H1 (cell line): Measurements from ENCODE around the gene SCYGR1. TPM values are rescaled to one million over a fixed set of nuclear protein-coding genes. Genes with fewer than 3 reads are reported as not detected.
"Not testable (repeated sequence)": the region's sequence is repeated elsewhere in the genome, so short reads cannot be mapped to it uniquely, and the experiment has no call there.

Experiments
- CTCF ChIA-PET: fragments of 300-600 bp; sonication (Branson Sonifier 250); formaldehyde crosslinking; loops from one replicate; lab custom pipeline; 2021; ENCODE audit not compliant: partially characterized antibody; lab: Charles Lee
- POLR2A ChIA-PET: fragments of 300-600 bp; sonication (Branson Sonifier 250); formaldehyde crosslinking; loops from one replicate; lab custom pipeline; 2021; ENCODE audit warnings: inconsistent platforms; ENCODE audit not compliant: partially characterized antibody; lab: Charles Lee
- DNase-seq, 2 experiments: peaks; one replicate each; pipeline versions ENCODE4 v3.0.0 to v3.0.0-alpha.2; 2010 to 2022; ENCODE audit warnings: low spot score in 2 of 2, low read depth in 1 of 2, mixed read lengths in 1 of 2
- FAIRE-seq: peaks from 2 replicates; lab custom pipeline; 2011; peaks lifted over from hg19 to GRCh38; lab: Jason Lieb, UNC
- H2AFZ ChIP-seq: 2 replicates; pipeline ENCODE4 v1.8.1; 2012; ENCODE audit warnings: low read length, inconsistent platforms
- H2AK5ac ChIP-seq: 2 replicates; pipeline ENCODE4 v1.6.1; 2013; ENCODE audit warnings: low read depth, low read length
- H2BK120ac ChIP-seq: replicated peaks from 2 replicates; pipeline ENCODE3; 2013; ENCODE audit warnings: low read depth, low read length, inconsistent platforms
- H2BK12ac ChIP-seq: 2 replicates; pipeline ENCODE4 v1.6.1; 2013; ENCODE audit warnings: low read depth, low read length
- H2BK15ac ChIP-seq: 2 replicates; pipeline ENCODE4 v1.6.1; 2013; ENCODE audit warnings: low read length
- H2BK20ac ChIP-seq: 2 replicates; pipeline ENCODE4 v1.6.1; 2013; ENCODE audit warnings: low read length
- H2BK5ac ChIP-seq: 2 replicates; pipeline ENCODE4 v1.6.1; 2013; ENCODE audit warnings: low read depth, low read length
- H3K14ac ChIP-seq: 2 replicates; pipeline ENCODE4 v1.6.1; 2013; ENCODE audit warnings: inconsistent platforms; ENCODE audit not compliant: insufficient read length
- H3K18ac ChIP-seq: 2 replicates; pipeline ENCODE4 v1.6.1; 2013; ENCODE audit warnings: low read length; ENCODE audit errors: extremely low read depth
- H3K23ac ChIP-seq: 2 replicates; pipeline ENCODE4 v1.6.1; 2013; ENCODE audit warnings: inconsistent platforms; ENCODE audit not compliant: insufficient read length
- H3K23me2 ChIP-seq: 2 replicates; pipeline ENCODE4 v1.6.1; 2013; ENCODE audit warnings: low read depth, low read length
- H3K27ac ChIP-seq: 2 replicates; pipeline ENCODE4 v1.6.1; 2011; ENCODE audit warnings: low read depth, low read length, inconsistent platforms
- H3K27me3 ChIP-seq, 4 experiments: replicated peaks in 1 of 4; 1 replicate in 1 of 4; 2 replicates in 3 of 4; pipeline versions ENCODE4 v1.6.1 to v1.8.1; 2011 to 2013; ENCODE audit warnings: low read length in 3 of 4, mild to moderate bottlenecking in 3 of 4, inconsistent platforms in 2 of 4, mixed read lengths in 2 of 4, moderate library complexity in 1 of 4; ENCODE audit not compliant: control insufficient read depth in 3 of 4, insufficient read depth in 3 of 4; ENCODE audit errors: extremely low read depth in 1 of 4
- H3K36me3 ChIP-seq, 4 experiments: 2 replicates each; pipeline versions ENCODE4 v1.6.1 to v1.8.1; 2011 to 2013; ENCODE audit warnings: mild to moderate bottlenecking in 4 of 4, low read length in 3 of 4, moderate library complexity in 2 of 4, control low read depth in 1 of 4, inconsistent platforms in 1 of 4; ENCODE audit not compliant: insufficient read depth in 4 of 4, control insufficient read depth in 2 of 4
- H3K4ac ChIP-seq: replicated peaks from 2 replicates; pipeline ENCODE3; 2013; ENCODE audit warnings: low read length, low read depth, mixed read lengths, inconsistent platforms; ENCODE audit not compliant: insufficient read length
- H3K4me1 ChIP-seq, 4 experiments: replicated peaks in 1 of 4; 1 replicate in 1 of 4; 2 replicates in 3 of 4; pipeline versions ENCODE4 v1.6.1 to v1.8.1; 2011 to 2013; ENCODE audit warnings: low read length in 3 of 4, inconsistent platforms in 2 of 4, mixed read lengths in 1 of 4; ENCODE audit not compliant: insufficient read depth in 4 of 4, control insufficient read depth in 3 of 4
- H3K4me2 ChIP-seq, 2 experiments: 2 replicates each; pipeline versions ENCODE4 v1.6.1 to v1.8.1; 2011 to 2013; ENCODE audit warnings: low read depth in 2 of 2, low read length in 2 of 2, control low read depth in 1 of 2, inconsistent platforms in 1 of 2, mild to moderate bottlenecking in 1 of 2; ENCODE audit not compliant: insufficient read depth in 1 of 2
- H3K4me3 ChIP-seq, 4 experiments: fragments of 200-600, 300-600 bp in 1 of 4; sonication (generic), shearing (Covaris generic), sonication (Bioruptor Twin) in 1 of 4; 2 replicates each; pipeline versions ENCODE4 v1.5.1 to v1.8.1; 2011 to 2016; ENCODE audit warnings: low read length in 4 of 4, low read depth in 3 of 4, control low read depth in 2 of 4, inconsistent platforms in 2 of 4, mild to moderate bottlenecking in 2 of 4, mixed read lengths in 1 of 4, moderate library complexity in 1 of 4; ENCODE audit not compliant: insufficient read depth in 2 of 4; ENCODE audit errors: extremely low read depth in 1 of 4
- H3K56ac ChIP-seq: replicated peaks from 2 replicates; pipeline ENCODE3; 2013; ENCODE audit warnings: low read depth, mild to moderate bottlenecking, mixed read lengths, low read length, inconsistent platforms; ENCODE audit not compliant: insufficient read length
- H3K79me1 ChIP-seq: 2 replicates; pipeline ENCODE4 v1.6.1; 2013; ENCODE audit warnings: low read depth, low read length, control low read depth
- H3K79me2 ChIP-seq, 2 experiments: 2 replicates each; pipeline versions ENCODE4 v1.6.1 to v1.8.1; 2012 to 2013; ENCODE audit warnings: low read length in 2 of 2, mild to moderate bottlenecking in 2 of 2, inconsistent platforms in 1 of 2; ENCODE audit not compliant: insufficient read depth in 2 of 2, control insufficient read depth in 1 of 2
- H3K9ac ChIP-seq, 4 experiments: replicated peaks in 1 of 4; 1 replicate in 1 of 4; 2 replicates in 3 of 4; pipeline versions ENCODE4 v1.6.1 to v1.8.1; 2011 to 2013; ENCODE audit warnings: low read depth in 3 of 4, low read length in 3 of 4, control low read depth in 2 of 4, mild to moderate bottlenecking in 2 of 4, moderate library complexity in 2 of 4, inconsistent platforms in 1 of 4; ENCODE audit errors: extremely low read depth in 1 of 4
- H3K9me3 ChIP-seq, 2 experiments: 2 replicates each; pipeline versions ENCODE4 v1.6.1 to v1.8.1; 2012 to 2013; ENCODE audit warnings: mild to moderate bottlenecking in 2 of 2, moderate library complexity in 2 of 2, control low read depth in 1 of 2, inconsistent platforms in 1 of 2, low read depth in 1 of 2, low read length in 1 of 2, mixed read lengths in 1 of 2; ENCODE audit not compliant: insufficient read depth in 2 of 2
- H4K20me1 ChIP-seq, 2 experiments: replicated peaks in 1 of 2; 2 replicates each; pipeline versions ENCODE3 to v1.8.1; 2011 to 2013; ENCODE audit warnings: inconsistent platforms in 2 of 2, low read length in 2 of 2, mild to moderate bottlenecking in 1 of 2; ENCODE audit not compliant: insufficient read depth in 2 of 2, control insufficient read depth in 1 of 2
- H4K5ac ChIP-seq: 2 replicates; pipeline ENCODE4 v1.6.1; 2013; ENCODE audit warnings: low read length, low read depth, mixed read lengths, inconsistent platforms; ENCODE audit not compliant: insufficient read length
- H4K8ac ChIP-seq: 2 replicates; pipeline ENCODE4 v1.8.0; 2013; ENCODE audit warnings: mild to moderate bottlenecking, moderate library complexity, low read length, inconsistent platforms; ENCODE audit not compliant: insufficient read depth; ENCODE audit errors: extremely low read depth
- H4K91ac ChIP-seq: replicated peaks from 2 replicates; pipeline ENCODE3; 2013; ENCODE audit warnings: low read length, mixed read lengths, inconsistent platforms; ENCODE audit not compliant: insufficient read length
- WGBS, 2 experiments: shearing (Covaris generic) in 1 of 2; methylation state at CpG; one replicate each; pipeline versions ENCODE4 v1.1.6 to v1.1.7; 2013 to 2015; ENCODE audit warnings: low lambda C conversion rate in 2 of 2, mixed read lengths in 2 of 2, inconsistent platforms in 1 of 2, low coverage in 1 of 2, missing lambda C conversion rate in 1 of 2; ENCODE audit not compliant: insufficient replicate concordance in 2 of 2, insufficient coverage in 1 of 2, insufficient read length in 1 of 2; ENCODE audit errors: extremely low coverage in 1 of 2, missing lambda C conversion rate in 1 of 2; 5-methylcytosine and 5-hydroxymethylcytosine counted together
- polyA plus RNA-seq, 7 experiments: library from polyadenylated mRNA; depleted of rRNA in 3 of 7; stranded (reverse) in 5 of 7; unstranded in 2 of 7; fragments of >200 nt in 5 of 7; fragments of 200-250 nt in 2 of 7; gene quantifications; 1 replicate in 5 of 7; 2 replicates in 1 of 7; 4 replicates in 1 of 7; pipeline versions ENCODE4 v1.2.1 to v1.2.3, GENCODE V29; 2011 to 2013; ENCODE audit warnings: missing spikeins in 2 of 7, mixed read lengths in 2 of 7
- total RNA-seq: library from RNA; stranded (reverse); fragmentation: NEBNext Ultra II Directional; extraction: Animal tissue kit (Norgen Biotek cat#: 25700); gene quantifications from 2 replicates; pipeline ENCODE4 v1.2.1, GENCODE V29; 2021

Gene SCYGR1
- total and polyA plus RNA-seq, 2 of the 8 experiments (the other 6 are each of a cell fraction or from before 2014, with no cell fraction given) = not detected

- H3K23me2 ChIP-seq, DNase-seq, H3K79me1 ChIP-seq, H3K56ac ChIP-seq, H3K4ac ChIP-seq, H3K4me3 ChIP-seq, H3K23ac ChIP-seq, H3K9me3 ChIP-seq, POLR2A ChIA-PET, H3K27me3 ChIP-seq, H4K8ac ChIP-seq, H2AFZ ChIP-seq, H3K4me1 ChIP-seq, H2BK5ac ChIP-seq, H3K9ac ChIP-seq, H3K27ac ChIP-seq, H2BK15ac ChIP-seq, H4K5ac ChIP-seq, H2BK20ac ChIP-seq, H2BK12ac ChIP-seq, H2BK120ac ChIP-seq, H4K20me1 ChIP-seq, FAIRE-seq, H3K4me2 ChIP-seq, H4K91ac ChIP-seq, H3K18ac ChIP-seq, H3K14ac ChIP-seq, H2AK5ac ChIP-seq, H3K79me2 ChIP-seq, H3K36me3 ChIP-seq: not testable (repeated sequence)
- CTCF ChIA-PET = interaction anchor here (0.6 to 1.1 kb wide), 3 partner anchors 13 to 155 kb away, joined by 4 read pairs; partner anchors contain the start of gene TM4SF20
- WGBS, 2 experiments = 96% methylated on average over 11 of the region's 11 CpGs; no CpG with 5 or more reads in 1 of the 2 experiments
These were observed 23.0 kb downstream of the SCYGR1 start for GRCh38 chr2:227364585-227365263.
